ENCODE measurements around the gene TBPL1.
"Not testable (repeated sequence)": the region's sequence is repeated elsewhere in the genome, so short reads cannot be mapped to it uniquely, and the experiment has no call there.

Gene TBPL1

DNA sequence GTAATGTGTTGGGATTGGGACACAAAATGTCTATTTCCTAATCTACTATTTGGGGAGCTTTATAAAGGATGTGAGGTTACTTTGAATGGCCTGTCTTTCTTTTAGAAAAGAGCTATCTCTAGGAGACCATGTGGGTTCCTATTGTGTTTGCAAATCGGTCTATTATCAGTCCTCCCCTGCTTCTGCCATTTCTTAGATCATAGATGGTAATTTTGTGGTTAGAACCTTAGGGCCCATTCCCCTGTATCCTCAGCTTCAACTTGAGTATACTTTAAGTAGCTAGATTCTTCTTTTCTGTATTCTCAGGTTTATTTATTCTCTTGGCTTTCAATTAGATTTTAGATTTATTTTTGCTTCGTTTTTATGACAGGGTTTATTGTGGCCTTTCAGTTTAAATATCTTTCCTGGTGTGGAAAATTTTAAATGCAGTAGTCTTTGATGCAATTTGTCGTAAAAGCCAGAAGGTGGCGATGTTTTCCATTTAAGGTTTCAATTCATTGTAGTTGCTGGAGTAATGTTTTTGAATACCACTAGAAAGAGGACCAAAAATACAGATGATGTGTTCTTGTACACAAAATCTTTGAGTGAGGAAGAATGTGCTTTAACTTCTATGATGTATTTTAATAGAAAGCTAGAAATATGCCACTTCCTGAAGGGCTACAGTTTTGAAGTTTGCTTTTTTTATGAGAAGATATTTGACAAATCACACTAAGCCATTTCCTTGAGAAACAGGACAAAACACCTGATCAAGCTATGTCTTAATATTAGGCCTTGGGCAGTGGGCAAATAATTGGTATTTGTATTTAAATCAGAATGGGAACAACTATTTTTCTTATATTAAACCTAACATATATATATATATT, 20.3 kb downstream of the TBPL1 start:
- DNase-seq, result peak; percentile 14 to 75 (median 51)

DNA sequence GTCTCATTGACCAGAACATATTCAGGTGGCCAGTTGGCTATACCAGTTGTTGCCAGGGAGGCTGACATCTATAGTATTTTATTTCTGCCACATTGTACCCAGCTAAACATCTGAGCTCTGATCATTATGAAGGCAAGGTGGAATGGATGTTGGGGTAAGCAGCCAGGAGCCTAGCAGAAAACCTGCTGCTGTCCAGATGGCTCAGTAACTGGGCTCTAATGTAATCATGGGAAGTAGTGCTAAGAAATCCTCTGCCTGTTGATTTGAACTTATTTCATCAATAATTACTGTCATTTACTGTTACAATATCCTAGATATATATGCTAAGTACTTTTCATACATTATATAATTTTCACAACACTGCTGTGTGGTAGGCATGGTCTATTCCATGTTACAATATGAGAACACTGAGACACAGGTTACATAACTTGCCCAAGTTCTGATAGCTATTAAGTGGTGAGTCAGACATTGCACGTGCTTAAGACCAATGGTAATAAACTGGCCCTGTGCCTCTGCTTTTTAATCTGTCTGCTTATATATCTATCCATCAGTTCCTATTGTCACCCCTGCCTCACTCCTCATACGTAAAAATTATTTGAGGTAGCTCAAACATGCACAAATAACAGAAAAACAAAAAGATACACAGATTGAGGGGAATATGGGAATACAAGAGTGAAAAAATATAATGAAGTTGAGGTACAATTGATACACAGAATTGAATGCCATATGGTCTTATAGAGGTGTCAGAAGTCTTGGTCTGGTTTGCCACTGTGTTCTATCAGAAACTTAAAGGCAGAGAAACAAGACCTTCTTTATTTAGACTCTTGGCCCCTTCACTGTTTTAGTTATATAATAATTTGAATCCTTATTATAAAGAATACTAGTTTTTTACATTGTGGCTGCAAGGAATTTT, 25.2 kb downstream of the TBPL1 start:
- DNase-seq, result peak in 2 of 4 experiments; percentile 21 to 24

DNA sequence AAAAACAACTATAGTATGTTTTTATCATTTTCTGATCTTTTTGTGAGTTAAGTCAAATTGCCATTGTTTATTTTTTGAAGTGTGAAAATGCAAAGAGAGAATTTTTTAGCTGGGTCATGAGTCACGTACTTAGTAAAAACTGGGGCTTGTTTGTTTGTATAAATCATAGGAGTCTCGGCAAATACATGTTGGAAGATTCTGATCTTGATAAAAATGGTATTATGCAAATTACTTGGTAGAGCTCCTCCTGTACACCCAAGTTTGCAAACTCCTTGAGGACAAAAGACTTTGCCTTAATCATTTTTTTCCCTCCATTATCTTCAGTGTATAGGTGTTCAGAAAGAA, 25.8 kb downstream of the TBPL1 start:
- DNase-seq, result no peak

DNA sequence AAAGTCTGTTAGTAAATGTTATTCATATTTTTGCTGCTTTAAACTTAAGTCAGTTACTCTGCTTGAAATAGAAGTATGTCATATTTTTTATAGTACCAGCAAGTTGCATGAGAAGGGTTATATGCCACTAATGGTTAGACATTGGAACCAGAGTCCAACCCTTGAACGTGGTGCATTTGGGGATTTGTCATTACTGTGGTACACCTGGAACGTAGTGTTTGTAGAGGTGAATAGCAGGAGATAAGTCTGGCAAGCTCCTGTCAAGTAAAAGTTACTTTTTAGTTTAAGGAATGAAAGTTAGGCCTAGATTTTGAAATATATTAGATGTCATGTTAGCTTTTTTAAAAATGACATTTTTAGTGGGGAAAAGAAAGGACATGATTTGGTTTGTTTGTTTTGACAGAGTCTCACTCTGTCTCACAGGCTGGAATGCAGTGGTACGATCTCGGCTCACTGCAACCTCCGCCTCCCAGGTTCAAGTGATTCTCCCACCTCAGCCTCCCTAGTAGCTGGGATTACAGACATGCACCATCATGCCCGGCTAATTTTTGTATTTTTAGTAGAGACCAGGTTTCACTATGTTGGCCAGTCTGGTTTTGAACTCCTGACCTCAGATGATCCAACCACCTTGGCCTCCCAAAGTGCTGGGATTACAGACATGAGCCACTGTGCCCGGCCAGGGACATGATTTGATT, 26.4 kb downstream of the TBPL1 start:
- DNase-seq, result not testable (repeated sequence)

DNA sequence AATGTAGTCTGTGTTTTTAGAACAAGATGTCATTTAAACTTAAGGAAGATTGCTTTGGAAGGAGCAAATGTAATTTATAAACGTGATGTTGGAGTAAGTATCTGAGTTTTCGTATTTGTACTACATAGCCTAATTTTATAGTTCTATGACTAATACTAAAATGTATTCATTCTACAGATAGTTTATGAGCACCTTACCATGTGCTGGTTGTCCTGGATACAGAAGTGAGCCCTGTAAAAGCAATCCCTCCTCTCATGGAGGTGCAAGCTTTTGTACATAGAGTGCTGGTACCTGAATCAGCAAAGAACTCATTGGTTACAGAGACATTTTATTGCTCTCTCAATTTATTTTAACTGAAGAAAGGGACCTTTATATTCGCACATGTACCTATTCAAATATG, 27.1 kb downstream of the TBPL1 start:
- no peak for DNase-seq

DNA sequence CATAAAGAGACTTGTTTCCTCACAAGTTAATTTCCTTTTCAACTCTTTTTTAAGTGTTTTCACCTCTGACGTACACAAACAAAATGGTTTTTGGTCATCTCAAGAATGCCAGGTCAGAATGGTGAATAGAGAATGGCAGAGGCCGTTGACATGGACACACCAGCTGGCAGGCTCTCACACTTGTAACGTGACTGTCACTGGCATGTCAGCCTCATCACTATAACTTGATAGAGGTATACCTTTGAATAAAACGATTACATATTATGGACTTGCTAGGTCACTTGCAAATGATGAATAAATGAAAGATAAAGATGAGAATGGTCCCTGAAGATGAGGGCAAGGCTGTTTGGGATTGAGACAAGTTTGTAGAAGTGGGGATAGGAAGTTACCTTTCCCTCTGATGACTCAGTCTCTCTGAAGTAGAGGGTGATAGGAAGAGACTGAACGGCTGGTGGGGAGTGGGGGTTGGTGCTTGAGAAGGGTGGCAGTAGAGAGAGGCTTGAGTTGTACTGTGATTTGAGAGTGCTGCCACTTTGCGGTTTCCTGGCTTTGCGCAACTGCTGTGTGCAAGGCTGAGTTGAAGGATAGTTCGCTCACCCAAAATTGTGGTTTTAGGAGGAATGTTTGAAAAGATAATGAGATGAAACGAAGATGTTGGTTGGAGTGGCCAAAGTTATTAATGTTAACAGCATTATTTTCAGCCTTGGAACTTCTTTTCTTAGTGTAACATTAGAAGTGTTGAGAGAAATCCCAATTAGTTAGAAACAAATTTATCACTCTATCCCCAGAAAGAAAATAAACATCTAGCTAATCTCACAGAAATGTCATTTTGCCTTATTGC, 30.3 kb downstream of the TBPL1 start:
- peak; percentile 38 to 69 (median 62) for DNase-seq

DNA sequence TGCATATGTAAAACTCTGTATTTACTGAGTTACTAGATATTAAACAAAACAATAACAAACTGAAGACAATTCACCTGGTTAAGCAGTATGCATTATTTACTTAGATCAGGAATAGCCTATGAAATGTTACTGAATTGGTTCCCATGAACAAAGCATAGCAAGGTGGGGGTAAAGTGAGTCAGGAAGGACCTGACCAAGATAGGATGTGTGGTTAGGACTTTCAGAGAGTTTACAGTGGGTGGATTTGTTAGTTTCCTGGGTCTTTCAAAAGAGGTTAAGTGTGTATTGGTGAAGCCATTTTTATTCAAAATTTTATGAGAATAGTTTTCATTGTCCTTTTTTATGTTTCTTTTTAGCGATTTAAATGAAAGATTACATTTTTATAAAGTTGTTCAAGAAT, 32.9 kb downstream of the TBPL1 start:
- no peak for DNase-seq

DNA sequence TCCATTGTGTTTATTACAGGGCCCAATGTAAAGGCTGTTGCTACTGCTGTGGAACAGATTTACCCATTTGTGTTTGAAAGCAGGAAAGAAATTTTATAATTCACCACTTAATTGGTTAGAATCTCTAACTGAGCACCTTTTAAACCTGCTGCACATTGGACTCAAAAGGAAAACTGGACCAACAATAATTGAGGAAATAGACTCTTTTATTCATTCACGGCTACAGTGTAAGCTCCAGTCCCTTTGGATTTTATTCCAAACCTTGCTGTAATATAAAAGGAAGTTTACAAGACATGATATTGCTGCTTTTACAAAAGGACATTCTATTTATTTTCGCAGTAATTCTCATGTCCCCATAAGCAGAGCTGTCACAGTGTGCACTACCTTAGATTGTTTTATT, 33.9 kb downstream of the TBPL1 start:
- DNase-seq, result no peak

DNA sequence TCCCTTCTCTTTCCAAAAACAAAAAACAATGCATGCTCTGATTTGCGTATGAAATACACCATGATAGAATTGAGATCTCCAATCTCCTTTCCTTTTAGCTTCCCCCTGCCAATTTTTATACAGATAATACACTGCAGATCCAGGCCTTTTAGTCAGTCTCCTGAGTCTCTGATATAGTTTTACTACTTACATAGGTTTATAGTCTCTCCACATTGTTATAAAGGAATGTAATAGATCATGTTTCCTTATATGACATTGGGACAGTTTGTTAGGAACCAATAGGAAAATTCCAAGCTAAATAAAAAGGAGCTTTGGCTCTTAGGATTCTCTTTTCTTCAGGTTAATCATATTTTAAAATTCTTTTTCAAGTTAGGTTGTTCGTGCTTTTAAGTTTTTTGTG, 36.5 kb downstream of the TBPL1 start:
- DNase-seq, result no peak

DNA sequence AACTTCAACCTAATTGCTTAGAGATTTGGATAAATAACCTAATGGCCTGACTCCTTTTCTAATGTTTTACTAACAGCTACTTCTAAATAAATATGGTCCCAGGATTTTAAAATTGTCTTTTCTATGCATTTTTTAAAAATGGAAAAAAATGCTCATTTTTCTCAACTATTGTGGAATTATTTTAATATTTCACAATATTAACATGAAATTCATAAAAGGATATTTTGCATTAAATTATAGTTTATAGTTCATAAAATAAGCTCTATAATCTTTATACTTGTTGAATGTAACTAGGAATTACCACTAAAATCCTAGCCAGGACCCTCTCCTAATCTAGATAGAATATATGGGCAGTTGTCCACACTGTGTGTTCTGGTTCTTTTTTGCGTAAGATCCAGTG, 37.3 kb downstream of the TBPL1 start:
- no peak for DNase-seq

DNA sequence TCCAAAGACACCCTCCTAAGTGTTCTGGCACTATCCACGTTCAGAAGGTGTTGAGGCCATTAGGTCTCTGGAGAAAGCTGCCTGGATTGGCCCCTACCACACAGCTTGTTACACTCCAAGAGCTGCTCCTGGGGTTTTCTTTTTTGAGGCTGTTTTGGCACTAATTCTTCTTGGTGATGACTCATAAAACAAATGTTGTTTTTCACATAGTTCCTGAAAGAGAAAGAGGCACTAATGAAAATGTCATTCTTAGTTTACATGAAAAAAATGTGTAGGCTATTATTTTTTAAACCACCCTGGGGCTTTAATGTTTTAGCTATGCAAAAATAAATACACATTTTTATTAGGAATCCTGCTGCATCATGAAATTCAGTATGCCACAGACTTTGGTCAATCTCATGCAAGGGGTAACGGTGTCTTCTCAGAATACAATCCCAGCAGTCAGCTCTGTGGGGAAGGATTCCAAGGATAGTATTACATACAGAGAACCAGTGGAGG, 38.1 kb downstream of the TBPL1 start:
- peak in 1 of 4 experiments; percentile 4 for DNase-seq

DNA sequence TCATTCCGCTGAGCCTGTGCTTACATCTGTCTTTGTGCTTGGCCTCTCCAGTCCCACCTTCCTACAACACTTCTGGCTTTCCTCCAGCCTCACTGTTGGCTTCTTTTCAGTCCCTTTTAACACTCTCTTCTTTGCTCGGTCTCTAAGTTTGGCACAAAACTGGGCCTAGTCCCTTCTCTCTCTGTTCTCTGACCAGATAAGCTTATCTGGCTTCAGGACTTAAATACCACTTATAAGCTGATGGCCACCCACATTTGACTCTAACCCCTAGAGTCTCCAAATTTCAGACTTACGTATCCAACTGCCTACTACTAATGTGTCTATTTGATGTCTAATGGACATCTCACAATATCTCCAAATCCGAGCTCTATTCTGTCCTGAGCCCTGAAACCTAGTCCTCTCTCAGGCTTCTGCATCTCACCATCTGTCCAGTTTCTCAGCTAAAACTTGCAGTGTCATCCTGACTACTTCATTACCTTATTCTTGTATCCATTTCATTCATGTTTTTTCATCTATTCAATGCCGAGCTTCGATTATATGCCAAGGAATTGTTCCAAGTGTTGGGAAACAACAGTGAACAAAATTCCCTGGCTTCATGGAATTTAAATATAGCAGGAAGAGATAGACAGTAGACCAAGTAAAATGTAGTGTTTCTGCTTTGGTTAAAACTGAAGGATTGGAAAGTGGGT, 40.1 kb downstream of the TBPL1 start:
- no peak for DNase-seq

DNA sequence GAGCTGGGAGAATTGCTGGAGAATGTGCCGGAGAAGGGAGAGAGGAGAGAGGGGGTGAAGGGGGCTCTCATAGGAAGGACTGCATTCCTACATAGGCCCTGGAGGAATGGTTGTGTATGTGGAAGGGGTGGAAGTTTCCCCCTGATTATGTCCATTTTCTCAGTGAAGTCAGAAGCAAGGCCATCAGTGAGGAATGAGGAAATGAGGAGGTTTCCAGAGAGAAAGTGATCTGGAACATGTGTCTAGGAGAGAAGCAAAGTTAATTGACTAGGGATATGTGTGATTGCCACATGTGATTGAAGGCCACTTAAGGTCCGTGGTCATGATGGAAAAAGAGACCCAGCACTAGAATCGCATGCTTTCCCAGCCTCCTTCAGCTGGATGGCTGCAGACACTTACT, 42.3 kb downstream of the TBPL1 start:
- no peak for DNase-seq

DNA sequence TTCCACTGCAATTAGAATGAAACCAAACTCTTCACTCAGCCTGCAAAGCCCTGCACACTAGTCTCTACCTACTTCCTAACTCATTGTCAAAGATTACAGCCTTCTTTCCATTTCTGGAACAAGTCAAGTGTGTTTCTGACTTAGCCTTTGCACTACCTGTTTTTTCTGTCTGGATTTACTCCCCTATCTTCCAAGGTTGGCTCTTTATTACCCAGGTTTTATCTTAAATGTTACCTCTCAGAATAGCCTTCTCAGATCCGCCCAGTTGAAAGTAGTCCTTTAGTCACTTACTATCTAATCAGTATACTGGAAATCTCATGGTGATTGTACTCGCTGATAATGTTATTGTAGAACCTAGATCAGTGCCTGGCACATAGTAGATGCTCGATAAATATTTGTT, 42.7 kb downstream of the TBPL1 start:
- DNase-seq, result no peak

DNA sequence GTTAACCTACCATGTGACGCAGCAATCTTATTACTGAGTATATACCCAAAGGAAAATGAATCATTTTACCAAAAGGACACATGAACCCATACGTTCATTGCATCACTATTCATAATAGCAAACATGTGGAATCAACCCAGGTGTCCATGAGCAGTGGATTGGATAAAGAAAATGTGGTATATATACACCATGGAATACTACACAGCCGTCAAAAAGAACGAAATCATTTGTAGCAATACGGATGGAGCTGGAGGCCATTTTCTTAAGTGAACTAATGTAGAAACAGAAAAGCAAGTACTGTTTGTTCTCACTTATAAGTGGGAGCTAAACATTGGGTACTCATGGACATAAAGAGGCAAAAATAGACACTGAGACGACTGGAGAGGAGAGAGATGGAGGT, 44.2 kb downstream of the TBPL1 start:
- DNase-seq, result no peak

DNA sequence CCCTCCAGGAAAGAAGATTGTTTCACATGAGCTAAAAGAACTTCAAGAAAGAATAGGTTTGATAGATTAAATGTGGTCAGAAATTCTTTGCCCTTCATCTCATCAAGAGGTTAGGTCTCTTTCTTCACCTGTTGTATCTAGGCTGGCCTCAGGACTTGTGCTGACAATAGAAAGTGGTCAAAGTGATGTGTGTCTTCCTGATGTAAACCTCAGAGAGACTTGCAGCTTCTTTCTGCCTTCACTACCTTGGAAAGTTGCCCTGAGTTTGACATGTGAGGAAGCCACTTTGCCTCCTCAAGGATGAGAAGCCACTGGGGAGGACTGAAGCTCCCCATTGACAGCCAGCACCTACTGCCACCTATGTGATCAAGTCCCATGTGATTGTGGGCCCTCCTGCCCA, 46.3 kb downstream of the TBPL1 start:
- DNase-seq, result no peak

DNA sequence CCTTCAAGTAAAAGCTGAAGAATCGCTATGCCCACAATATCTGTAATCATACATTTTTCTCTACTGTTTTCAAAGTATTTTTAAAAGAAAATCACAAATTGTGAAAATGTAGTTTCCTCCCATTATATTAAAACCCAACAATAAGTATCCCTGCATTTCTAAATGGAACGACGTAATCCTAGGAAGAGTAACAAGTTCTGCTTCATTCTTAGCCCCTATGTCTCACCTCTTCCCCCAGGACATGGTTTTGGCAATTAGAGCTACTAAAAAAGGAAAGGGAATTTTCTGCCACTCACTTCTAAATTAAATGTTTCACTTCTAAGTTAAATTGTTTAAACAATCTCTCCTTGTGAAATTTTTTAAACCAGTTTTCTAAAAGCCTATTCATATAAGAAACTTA, 47.4 kb downstream of the TBPL1 start:
- DNase-seq, result no peak

DNA sequence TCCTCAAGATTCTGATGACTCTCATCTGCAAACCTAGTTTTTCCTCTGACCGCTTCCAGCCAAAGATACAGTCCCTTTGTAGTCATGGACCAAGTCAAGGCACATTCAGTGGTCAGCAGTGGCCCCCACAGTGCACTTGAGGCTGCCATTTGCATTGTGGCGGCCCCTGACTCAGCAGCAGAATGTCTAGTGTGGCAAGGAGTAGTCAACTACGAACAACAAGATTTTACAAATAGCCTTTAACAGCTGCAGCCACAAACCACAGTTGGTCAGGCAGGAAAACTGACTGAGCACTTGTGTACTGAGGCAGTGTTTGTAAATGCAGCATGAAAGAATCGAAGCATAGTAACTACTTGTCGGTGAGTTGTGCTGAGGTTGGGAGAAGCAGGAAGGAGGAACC, 49.8 kb downstream of the TBPL1 start:
- DNase-seq, result peak in 2 of 4 experiments; percentile 10 to 19

DNA sequence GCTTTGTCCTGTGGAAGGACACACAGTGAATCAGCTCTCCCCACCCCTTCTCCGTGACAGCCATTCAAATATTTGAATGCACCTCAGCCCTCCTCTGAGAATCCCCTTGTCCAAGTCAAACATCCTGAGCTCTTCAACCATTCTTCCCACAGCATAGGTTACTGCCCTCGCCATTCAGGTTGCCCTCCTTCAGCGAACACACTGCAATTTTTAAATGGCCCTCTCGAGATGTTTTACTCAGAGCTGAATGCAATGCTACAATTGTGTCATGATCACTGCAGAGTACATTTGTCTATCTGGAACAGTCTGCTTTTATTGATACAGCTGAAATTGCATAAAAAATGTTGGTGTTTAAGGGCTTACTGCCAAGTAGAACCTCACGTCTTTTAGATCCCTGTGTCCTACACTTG, 50.5 kb downstream of the TBPL1 start:
- no peak for DNase-seq

DNA sequence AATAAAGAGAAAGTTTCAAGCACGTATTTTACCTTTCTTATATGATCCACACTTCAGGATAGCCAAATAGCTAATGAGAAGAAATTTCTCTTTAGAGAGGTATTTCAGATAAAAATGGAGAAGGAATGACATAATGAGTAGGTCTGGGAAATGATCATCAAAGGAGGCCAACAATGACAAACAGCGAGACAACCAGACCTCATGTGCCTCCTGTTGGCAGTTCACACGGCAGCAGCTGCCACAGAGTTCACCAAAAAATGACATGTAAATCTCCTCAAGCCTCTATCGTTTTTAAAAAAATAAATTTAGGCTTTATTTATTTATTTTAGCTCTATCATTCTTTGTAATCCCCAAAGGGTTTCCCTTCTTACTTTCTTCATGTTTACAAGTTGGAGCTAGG, 51.7 kb downstream of the TBPL1 start:
- no peak for DNase-seq

DNA sequence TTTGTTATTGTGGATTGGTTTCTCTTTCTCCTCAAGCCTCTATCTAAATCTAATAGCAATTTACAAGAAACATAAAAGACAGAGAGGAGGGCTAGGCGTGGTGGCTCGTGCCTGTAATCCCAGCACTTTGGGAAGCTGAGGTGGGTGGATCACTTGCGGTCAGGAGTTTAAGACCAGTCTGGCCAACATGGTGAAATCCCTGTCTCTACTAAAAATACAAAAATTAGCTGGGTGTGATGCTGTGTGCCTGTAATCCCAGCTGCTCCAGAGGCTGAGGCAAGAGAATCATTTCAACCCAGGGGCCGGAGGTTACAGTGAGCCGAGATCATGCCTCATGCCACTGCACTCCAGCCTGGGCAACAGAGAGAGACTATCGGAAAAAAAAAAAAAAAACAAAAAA, 52.8 kb downstream of the TBPL1 start:
- no peak for DNase-seq

All from suppressor macrophage (primary cell).